NCI-H1092 treated with DMSO at 0.1 percent for 48 hours (cell line): ENCODE measurements around the gene NAGS.
"Not testable (repeated sequence)": the region's sequence is repeated elsewhere in the genome, so short reads cannot be mapped to it uniquely, and the experiment has no call there.

ENCODE experiments used
- DNase-seq: peaks from one replicate; lab custom pipeline; 2025; lab: John Stamatoyannopoulos, UW

The NAGS gene

GRCh38 chr17:44039829-44040635, 35.6 kb downstream of the NAGS start:
- no peak for DNase-seq

GRCh38 chr17:44043272-44043696, 38.9 kb downstream of the NAGS start:
- DNase-seq = no peak

GRCh38 chr17:44044071-44044470, 39.6 kb downstream of the NAGS start:
- no peak for DNase-seq

- no peak for DNase-seq
Observed at GRCh38 chr17:44045486-44045885, 41.1 kb downstream of the NAGS start.

- DNase-seq = not testable (repeated sequence)
Observed at GRCh38 chr17:44046893-44047292, 42.5 kb downstream of the NAGS start.

GRCh38 chr17:44049294-44050060, 45.1 kb downstream of the NAGS start:
- no peak for DNase-seq

- DNase-seq = peak; percentile 55
Observed at GRCh38 chr17:44053125-44053872, 48.9 kb downstream of the NAGS start.
